RWPE2 (cell line): ENCODE measurements around the gene MFAP1.

Source experiments
- ATAC-seq: fragments of 200-7000 bp; cut with Tn5 transposase; 3 replicates; pipeline ENCODE4 v1.9.1; 2021; ENCODE audit warnings: low read depth
- DNase-seq: peaks from one replicate; pipeline ENCODE4 v3.0.0-alpha.2; 2020; ENCODE audit warnings: low spot score
- H3K27ac ChIP-seq: fragments of 450-650 bp; 2 replicates; pipeline ENCODE4 v1.5.1; 2017; ENCODE audit warnings: mild to moderate bottlenecking; ENCODE audit not compliant: poor library complexity, severe bottlenecking
- H3K27me3 ChIP-seq: fragments of 250-450 bp; sonication (Bioruptor Pico); 2 replicates; pipeline ENCODE4 v1.5.1; 2021; ENCODE audit warnings: mild to moderate bottlenecking, moderate library complexity; ENCODE audit not compliant: insufficient read depth, poor library complexity, severe bottlenecking
- H3K36me3 ChIP-seq: fragments of 250-450 bp; sonication (Bioruptor Pico); 2 replicates; pipeline ENCODE4 v1.5.1; 2020; ENCODE audit warnings: low read depth, mild to moderate bottlenecking, moderate library complexity
- H3K4me1 ChIP-seq: fragments of 250-450 bp; sonication (Bioruptor Pico); 2 replicates; pipeline ENCODE4 v1.5.1; 2021; ENCODE audit warnings: mild to moderate bottlenecking, moderate library complexity; ENCODE audit not compliant: insufficient read depth, poor library complexity, severe bottlenecking
- H3K4me3 ChIP-seq: fragments of 250-450 bp; sonication (Bioruptor Pico); 2 replicates; pipeline ENCODE4 v1.5.1; 2021; ENCODE audit warnings: mild to moderate bottlenecking, moderate library complexity; ENCODE audit not compliant: severe bottlenecking
- H3K9me3 ChIP-seq: fragments of 250-450 bp; sonication (Bioruptor Pico); 2 replicates; pipeline ENCODE4 v1.5.1; 2021; ENCODE audit warnings: mild to moderate bottlenecking, moderate library complexity; ENCODE audit not compliant: severe bottlenecking
- CTCF ChIP-seq: fragments of 450-650 bp; IDR thresholded peaks from one replicate; pipeline ENCODE4 v1.5.1; 2017; ENCODE audit warnings: mild to moderate bottlenecking, moderate library complexity; ENCODE audit not compliant: poor library complexity, severe bottlenecking

Gene MFAP1

GRCh38 chr15:43824302-43825246 lies at the start of gene MFAP1:
Gene MFAP1, minus strand, starts transcription at chr15:43824690. Its CDS starts 121 bp downstream, at chr15:43824569.
- Histone ChIP-seq H3K9me3 (no peaks in the 10 kb centered on the region), H3K4me3 (peak within 1 kb of the TSS; percentile 91), H3K27ac (peak within 1 kb of the TSS; percentile 82), H3K36me3 (peaks cover 57% of the 10 kb centered on the region), H3K4me1 (peaks cover 16% of the 10 kb centered on the region), H3K27me3 (no peaks in the 10 kb centered on the region)
- peak; percentile 83 for ATAC-seq
- DNase-seq: peak; percentile 98
- TF ChIP-seq CTCF: no peak

- Histone ChIP-seq H3K27ac (no peak overlapping the region), H3K9me3 (no peaks in the 10 kb centered on the region), H3K27me3 (no peaks in the 10 kb centered on the region), H3K4me1 (no peaks in the 10 kb centered on the region), H3K36me3 (peaks cover 72% of the 10 kb centered on the region), H3K4me3 (no peak overlapping the region)
- ATAC-seq (no peak), DNase-seq (peak; percentile 64)
- TF ChIP-seq CTCF: no peak
These were observed 49.2 kb upstream of the MFAP1 start for GRCh38 chr15:43873651-43874050.

- no peaks in the 10 kb centered on the region for H3K27me3 ChIP-seq
- no peak overlapping the region for H3K4me3 ChIP-seq
- ATAC-seq (peak; percentile 81), DNase-seq (no peak)
- peak; percentile 92 for TF ChIP-seq CTCF
- no peaks in the 10 kb centered on the region for H3K4me1 ChIP-seq
- H3K27ac ChIP-seq: no peak overlapping the region
- no peaks in the 10 kb centered on the region for H3K9me3 ChIP-seq
- H3K36me3 ChIP-seq: peaks cover 73% of the 10 kb centered on the region
These were observed 48.0 kb upstream of the MFAP1 start for GRCh38 chr15:43872416-43873020.

- H3K4me1 ChIP-seq: no peaks in the 10 kb centered on the region
- H3K27ac ChIP-seq: no peak overlapping the region
- DNase-seq: no peak
- no peak for TF ChIP-seq CTCF
- H3K4me3 ChIP-seq: no peak overlapping the region
- H3K9me3 ChIP-seq: no peaks in the 10 kb centered on the region
- ATAC-seq: no peak
- peaks cover 73% of the 10 kb centered on the region for H3K36me3 ChIP-seq
- H3K27me3 ChIP-seq: no peaks in the 10 kb centered on the region
These were observed 47.3 kb upstream of the MFAP1 start for GRCh38 chr15:43871835-43872234.
